MM.1S (cell line): Measurements from ENCODE around the gene EIF6.

ENCODE experiments used
- DNase-seq: peaks from one replicate; pipeline ENCODE4 v3.0.0-alpha.2; 2015
- H2AFZ ChIP-seq: fragments of 300-600 bp; sonication (generic); 2 replicates; pipeline ENCODE4 v1.6.0; 2016; ENCODE audit warnings: antibody characterized with exemption, low read length
- H3F3A ChIP-seq: fragments of 300-600 bp; sonication (generic); 2 replicates; pipeline ENCODE4 v1.6.1; 2016; ENCODE audit warnings: mild to moderate bottlenecking, antibody characterized with exemption, low read length, moderate library complexity, mixed read lengths; ENCODE audit not compliant: insufficient read depth
- H3K27ac ChIP-seq: fragments of 300-600 bp; sonication (generic); 2 replicates; pipeline ENCODE4 v1.5.1; 2016; ENCODE audit warnings: mild to moderate bottlenecking, low read length
- H3K27me3 ChIP-seq: fragments of 300-600 bp; sonication (generic); replicated peaks from 2 replicates; pipeline ENCODE4 v1.6.0; 2016; ENCODE audit warnings: low read length; ENCODE audit not compliant: insufficient read depth
- H3K36me3 ChIP-seq: fragments of 300-600 bp; sonication (generic); replicated peaks from 2 replicates; pipeline ENCODE4 v1.6.1; 2016; ENCODE audit warnings: mild to moderate bottlenecking, low read length, mixed read lengths; ENCODE audit not compliant: insufficient read depth
- H3K4me1 ChIP-seq: fragments of 300-600 bp; sonication (generic); 2 replicates; pipeline ENCODE4 v1.6.1; 2016; ENCODE audit warnings: low read length, mixed read lengths
- H3K4me2 ChIP-seq: fragments of 300-600 bp; sonication (generic); 2 replicates; pipeline ENCODE4 v1.6.0; 2016; ENCODE audit warnings: low read depth, low read length
- H3K4me3 ChIP-seq: fragments of 300-600 bp; sonication (generic); 2 replicates; pipeline ENCODE4 v1.5.1; 2016; ENCODE audit warnings: low read length, mixed read lengths
- H3K79me2 ChIP-seq: fragments of 300-600 bp; sonication (generic); 2 replicates; pipeline ENCODE4 v1.6.1; 2016; ENCODE audit warnings: mixed run types, low read length, mixed read lengths
- H3K9ac ChIP-seq: fragments of 300-600 bp; sonication (generic); 2 replicates; pipeline ENCODE4 v1.6.1; 2016; ENCODE audit warnings: low read length, mixed read lengths
- H3K9me2 ChIP-seq: fragments of 300-600 bp; sonication (generic); replicated peaks from 2 replicates; pipeline ENCODE4 v1.6.1; 2016; ENCODE audit warnings: mild to moderate bottlenecking, low read length, mixed read lengths; ENCODE audit not compliant: insufficient read depth
- H3K9me3 ChIP-seq: fragments of 300-600 bp; sonication (generic); replicated peaks from 2 replicates; pipeline ENCODE4 v1.6.1; 2016; ENCODE audit warnings: mild to moderate bottlenecking, low read length, mixed read lengths; ENCODE audit not compliant: insufficient read depth
- H4K20me1 ChIP-seq: fragments of 300-600 bp; sonication (generic); 2 replicates; pipeline ENCODE4 v1.6.1; 2016; ENCODE audit warnings: mild to moderate bottlenecking, low read length, moderate library complexity, mixed read lengths; ENCODE audit not compliant: insufficient read depth
- EZH2 ChIP-seq: fragments of 300-600 bp; sonication (generic); optimal IDR thresholded peaks from 2 replicates; pipeline ENCODE3; 2017; ENCODE audit warnings: low read depth, mild to moderate bottlenecking, antibody characterized with exemption, low read length, mixed read lengths
- EZH2phosphoT487 ChIP-seq: fragments of 300-600 bp; sonication (generic); IDR thresholded peaks from 2 replicates; pipeline ENCODE4 v1.6.1; 2018; ENCODE audit warnings: antibody characterized with exemption, low read length
- TF ChIP-seq, protein P1 (sequence below): fragments of 300-600 bp; sonication (generic); IDR thresholded peaks from 2 replicates; pipeline ENCODE4 v1.5.1; 2016; ENCODE audit warnings: antibody characterized with exemption, low read length, mixed read lengths

Gene EIF6

DNA sequence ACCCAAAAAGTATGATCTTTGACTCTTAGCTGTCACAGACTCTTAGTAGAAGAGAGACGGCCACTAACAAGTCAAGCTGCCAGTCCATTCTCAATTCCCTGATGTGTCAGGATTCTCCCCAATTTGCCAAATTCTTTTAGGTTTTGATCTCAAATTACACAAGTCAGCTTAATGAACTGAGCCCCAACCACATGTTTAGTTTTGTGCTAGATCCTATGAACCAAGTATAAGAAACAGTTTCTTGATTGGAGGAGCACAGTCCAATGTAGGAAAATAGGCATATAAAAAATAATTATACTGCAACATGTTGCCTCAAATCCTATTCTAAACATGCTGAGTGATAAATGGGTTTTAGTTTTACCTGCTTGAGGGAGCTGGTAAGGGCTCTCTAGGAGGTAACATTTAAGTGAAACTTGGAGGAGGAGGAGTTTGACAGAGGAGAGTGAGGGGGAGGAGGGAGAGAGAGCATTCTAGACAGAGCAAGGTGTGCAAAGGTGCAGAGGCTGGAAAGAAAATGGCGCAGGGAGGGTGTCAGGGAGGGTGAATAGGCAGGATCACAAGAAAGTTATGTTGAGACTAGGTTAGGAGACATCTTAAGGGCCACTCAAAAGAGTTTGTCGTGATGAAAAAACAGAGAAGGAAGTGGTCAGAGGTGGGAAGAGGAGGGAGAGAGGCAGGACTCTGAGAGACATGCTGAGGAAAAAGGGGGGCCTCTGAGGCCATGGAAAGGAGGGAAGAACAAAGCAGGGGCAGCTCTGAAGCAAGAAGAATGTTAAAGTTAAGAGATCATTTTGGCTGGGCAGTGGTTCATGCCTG lies 30.5 kb upstream of the EIF6 start:
- no peaks in the 10 kb centered on the region for H3K79me2 ChIP-seq
- H3K9ac ChIP-seq: no peak overlapping the region
- no peaks in the 10 kb centered on the region for H3K4me1 ChIP-seq
- H3F3A ChIP-seq: no peaks in the 10 kb centered on the region
- H3K4me2 ChIP-seq: no peak overlapping the region
- no peaks in the 10 kb centered on the region for H3K27me3 ChIP-seq
- no peak overlapping the region for H2AFZ ChIP-seq
- H4K20me1 ChIP-seq: no peaks in the 10 kb centered on the region
- no peaks in the 10 kb centered on the region for H3K36me3 ChIP-seq
- no peak overlapping the region for H3K27ac ChIP-seq
- H3K9me3 ChIP-seq: no peaks in the 10 kb centered on the region
- DNase-seq: no peak
- H3K9me2 ChIP-seq: no peaks in the 10 kb centered on the region
- TF ChIP-seq EZH2phosphoT487 (no peak), EZH2 (no peak)
- TF ChIP-seq, protein P1, sequence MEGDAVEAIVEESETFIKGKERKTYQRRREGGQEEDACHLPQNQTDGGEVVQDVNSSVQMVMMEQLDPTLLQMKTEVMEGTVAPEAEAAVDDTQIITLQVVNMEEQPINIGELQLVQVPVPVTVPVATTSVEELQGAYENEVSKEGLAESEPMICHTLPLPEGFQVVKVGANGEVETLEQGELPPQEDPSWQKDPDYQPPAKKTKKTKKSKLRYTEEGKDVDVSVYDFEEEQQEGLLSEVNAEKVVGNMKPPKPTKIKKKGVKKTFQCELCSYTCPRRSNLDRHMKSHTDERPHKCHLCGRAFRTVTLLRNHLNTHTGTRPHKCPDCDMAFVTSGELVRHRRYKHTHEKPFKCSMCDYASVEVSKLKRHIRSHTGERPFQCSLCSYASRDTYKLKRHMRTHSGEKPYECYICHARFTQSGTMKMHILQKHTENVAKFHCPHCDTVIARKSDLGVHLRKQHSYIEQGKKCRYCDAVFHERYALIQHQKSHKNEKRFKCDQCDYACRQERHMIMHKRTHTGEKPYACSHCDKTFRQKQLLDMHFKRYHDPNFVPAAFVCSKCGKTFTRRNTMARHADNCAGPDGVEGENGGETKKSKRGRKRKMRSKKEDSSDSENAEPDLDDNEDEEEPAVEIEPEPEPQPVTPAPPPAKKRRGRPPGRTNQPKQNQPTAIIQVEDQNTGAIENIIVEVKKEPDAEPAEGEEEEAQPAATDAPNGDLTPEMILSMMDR: no peak
- H3K4me3 ChIP-seq: no peak overlapping the region

DNA sequence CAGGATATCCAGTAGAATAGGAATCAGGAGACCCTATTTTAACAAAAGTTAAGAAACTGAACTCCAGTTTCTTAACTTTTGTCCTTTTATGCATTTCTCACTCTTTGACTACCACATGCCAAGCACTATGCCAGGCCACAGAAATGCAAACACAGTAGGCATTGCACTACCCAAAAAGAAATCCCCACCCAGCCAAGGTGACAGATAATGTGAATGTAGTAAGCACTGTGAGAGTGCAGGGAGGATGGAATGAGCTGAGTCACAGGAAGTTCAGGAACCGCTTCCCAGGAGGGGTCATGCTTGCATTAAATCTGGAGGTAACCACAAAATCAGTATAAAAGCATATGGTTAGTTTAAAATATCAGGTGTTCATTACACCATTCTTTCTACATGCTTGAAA lies 27.7 kb upstream of the EIF6 start:
- Histone ChIP-seq H3K4me1 (no peaks in the 10 kb centered on the region), H3K27ac (no peak overlapping the region)
- no peak for DNase-seq

DNA sequence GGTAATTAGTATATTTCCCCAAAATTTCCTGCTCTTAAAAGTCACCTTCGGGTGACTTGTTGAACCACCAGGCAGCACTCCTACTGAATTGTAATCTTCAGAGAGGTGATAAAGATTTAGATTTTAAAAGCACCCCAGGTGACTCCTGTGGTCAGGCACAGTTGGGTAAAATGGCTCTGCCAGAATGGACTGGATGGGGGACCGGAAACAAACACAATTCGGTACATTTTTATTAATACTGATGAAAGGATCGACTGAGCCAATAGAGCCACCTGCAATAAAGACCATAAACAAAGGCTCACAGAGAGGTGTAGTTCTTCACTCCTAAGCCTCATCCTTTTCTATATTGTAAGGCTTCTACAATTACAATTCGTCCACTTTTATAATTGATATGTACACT lies 27.2 kb upstream of the EIF6 start:
- TF ChIP-seq EZH2phosphoT487 (no peak), EZH2 (no peak)
- TF ChIP-seq, protein P1: no peak
- no peak overlapping the region for H3K9ac ChIP-seq
- no peak overlapping the region for H3K4me3 ChIP-seq
- H3K9me2 ChIP-seq: no peaks in the 10 kb centered on the region
- no peak for DNase-seq
- no peak overlapping the region for H3K4me2 ChIP-seq
- H4K20me1 ChIP-seq: no peaks in the 10 kb centered on the region
- H3F3A ChIP-seq: no peaks in the 10 kb centered on the region
- no peaks in the 10 kb centered on the region for H3K36me3 ChIP-seq
- H2AFZ ChIP-seq: no peak overlapping the region
- no peaks in the 10 kb centered on the region for H3K9me3 ChIP-seq
- no peaks in the 10 kb centered on the region for H3K4me1 ChIP-seq
- no peaks in the 10 kb centered on the region for H3K79me2 ChIP-seq
- no peaks in the 10 kb centered on the region for H3K27me3 ChIP-seq
- no peak overlapping the region for H3K27ac ChIP-seq

More for the DNA sequence above, 27.7 kb upstream of the EIF6 start:
- Histone ChIP-seq H3K4me3 (no peak overlapping the region), H3K9me2 (no peaks in the 10 kb centered on the region), H3K79me2 (no peaks in the 10 kb centered on the region), H3K9me3 (no peaks in the 10 kb centered on the region), H2AFZ (no peak overlapping the region), H3K36me3 (no peaks in the 10 kb centered on the region), H3K27me3 (no peaks in the 10 kb centered on the region), H3K9ac (no peak overlapping the region), H3F3A (no peaks in the 10 kb centered on the region), H3K4me2 (no peak overlapping the region), H4K20me1 (no peaks in the 10 kb centered on the region)
- TF ChIP-seq, protein P1: no peak
- no peak for TF ChIP-seq EZH2phosphoT487
- no peak for TF ChIP-seq EZH2
